IMR-90 (cell line): Measurements from ENCODE around the gene GCSH. TPM values are rescaled to one million over a fixed set of nuclear protein-coding genes. Genes with fewer than 3 reads are reported as not detected.

Experiments
- ATAC-seq: fragments of 200-7000 bp; cut with Tn5 transposase; 2 replicates; pipeline ENCODE4 v1.9.1; 2020; ENCODE audit warnings: low read depth, mild to moderate bottlenecking, moderate library complexity
- BruUV-seq: library from RNA; stranded (reverse); fragments of 400-500 nt; replicated peaks from 2 replicates; lab custom pipeline; 2021; lab: Mats Ljungman, UMichigan
- CTCF ChIA-PET: fragments of 300-600 bp; formaldehyde crosslinking; extraction: SDS; loops from one replicate; lab custom pipeline; 2021; ENCODE audit warnings: antibody characterized with exemption; lab: Yijun Ruan, JAX
- POLR2A ChIA-PET: fragments of 300-600 bp; sonication (Branson Sonifier 250); formaldehyde crosslinking; loops from one replicate; lab custom pipeline; 2022; ENCODE audit warnings: antibody characterized with exemption; ENCODE audit not compliant: unreplicated experiment; lab: Charles Lee
- DNase-seq: peaks from one replicate; pipeline ENCODE4 v3.0.0; 2013
- H2AFZ ChIP-seq: replicated peaks from 2 replicates; pipeline ENCODE3; 2013; ENCODE audit warnings: low read length, mild to moderate bottlenecking; ENCODE audit not compliant: poor library complexity
- H2AK5ac ChIP-seq: 2 replicates; pipeline ENCODE4 v1.6.1; 2013; ENCODE audit warnings: low read depth, low read length, inconsistent platforms
- H2AK9ac ChIP-seq: replicated peaks from 2 replicates; pipeline ENCODE3; 2013; ENCODE audit warnings: mild to moderate bottlenecking, low read depth, low read length, moderate library complexity; ENCODE audit not compliant: poor library complexity
- H2BK120ac ChIP-seq: 2 replicates; pipeline ENCODE4 v1.6.1; 2013; ENCODE audit warnings: low read depth, low read length, inconsistent platforms
- H2BK15ac ChIP-seq: 3 replicates; pipeline ENCODE4 v1.6.1; 2013; ENCODE audit warnings: low read depth, low read length, inconsistent platforms
- H2BK20ac ChIP-seq: 2 replicates; pipeline ENCODE4 v1.6.1; 2013; ENCODE audit warnings: low read depth, mild to moderate bottlenecking, inconsistent platforms, low read length, moderate library complexity
- H2BK5ac ChIP-seq: 2 replicates; pipeline ENCODE4 v1.6.1; 2013; ENCODE audit warnings: mild to moderate bottlenecking, low read depth, low read length, inconsistent platforms; ENCODE audit not compliant: poor library complexity, severe bottlenecking
- H3K14ac ChIP-seq: replicated peaks from 2 replicates; pipeline ENCODE4 v1.6.1; 2013; ENCODE audit warnings: low read depth, low read length, inconsistent platforms
- H3K18ac ChIP-seq: 2 replicates; pipeline ENCODE4 v1.6.1; 2013; ENCODE audit warnings: low read depth, low read length, control low read depth
- H3K23ac ChIP-seq: 2 replicates; pipeline ENCODE4 v1.6.1; 2013; ENCODE audit warnings: low read depth, low read length, inconsistent platforms
- H3K27ac ChIP-seq: 2 replicates; pipeline ENCODE4 v1.5.1; 2013; ENCODE audit warnings: mild to moderate bottlenecking, control low read depth, low read length; ENCODE audit not compliant: insufficient read depth
- H3K27me3 ChIP-seq: 2 replicates; pipeline ENCODE4 v1.6.1; 2013; ENCODE audit warnings: low read length; ENCODE audit not compliant: control insufficient read depth, insufficient read depth
- H3K36me3 ChIP-seq: 2 replicates; pipeline ENCODE4 v1.6.1; 2013; ENCODE audit warnings: low read length, mixed read lengths; ENCODE audit not compliant: control insufficient read depth, insufficient read depth
- H3K4ac ChIP-seq: 2 replicates; pipeline ENCODE4 v1.6.1; 2013; ENCODE audit warnings: low read depth, low read length, inconsistent platforms
- H3K4me1 ChIP-seq: 2 replicates; pipeline ENCODE4 v1.6.1; 2013; ENCODE audit warnings: low read length, mixed read lengths; ENCODE audit not compliant: control insufficient read depth, insufficient read depth
- H3K4me2 ChIP-seq: 2 replicates; pipeline ENCODE4 v1.6.1; 2013; ENCODE audit warnings: low read depth, mild to moderate bottlenecking, control low read depth, low read length, moderate library complexity
- H3K4me3 ChIP-seq: 2 replicates; pipeline ENCODE4 v1.5.1; 2013; ENCODE audit warnings: low read depth, mild to moderate bottlenecking, control low read depth, low read length, moderate library complexity; ENCODE audit not compliant: insufficient read depth
- H3K56ac ChIP-seq: 2 replicates; pipeline ENCODE4 v1.6.1; 2013; ENCODE audit warnings: low read length, inconsistent platforms; ENCODE audit not compliant: insufficient read depth; ENCODE audit errors: extremely low read depth
- H3K79me1 ChIP-seq, 2 experiments: 2 replicates each; pipeline ENCODE4 v1.6.1; 2013; ENCODE audit warnings: low read length in 2 of 2, inconsistent platforms in 1 of 2, low read depth in 1 of 2
- H3K9ac ChIP-seq: 2 replicates; pipeline ENCODE4 v1.6.1; 2013; ENCODE audit warnings: low read depth, low read length, control low read depth
- H3K9me1 ChIP-seq: 2 replicates; pipeline ENCODE4 v1.6.1; 2013; ENCODE audit warnings: low read length, inconsistent platforms; ENCODE audit not compliant: insufficient read depth
- H3K9me3 ChIP-seq: 2 replicates; pipeline ENCODE4 v1.6.1; 2013; ENCODE audit warnings: low read length; ENCODE audit not compliant: control insufficient read depth, insufficient read depth
- H4K20me1 ChIP-seq: 2 replicates; pipeline ENCODE4 v1.6.1; 2013; ENCODE audit warnings: low read length, inconsistent platforms; ENCODE audit not compliant: insufficient read depth
- H4K5ac ChIP-seq: 2 replicates; pipeline ENCODE4 v1.6.1; 2013; ENCODE audit warnings: mild to moderate bottlenecking, low read depth, low read length, control low read depth
- H4K8ac ChIP-seq, 2 experiments: 2 replicates each; pipeline ENCODE4 v1.6.1; 2013; ENCODE audit warnings: low read depth in 2 of 2, low read length in 2 of 2, control low read depth in 1 of 2, inconsistent platforms in 1 of 2
- H4K91ac ChIP-seq: 2 replicates; pipeline ENCODE4 v1.6.1; 2013; ENCODE audit warnings: low read depth, low read length, inconsistent platforms; ENCODE audit not compliant: insufficient read depth
- BHLHE40 ChIP-seq: fragments of 150-350 bp; IDR thresholded peaks from 2 replicates; pipeline ENCODE4 v1.6.1; 2016; ENCODE audit warnings: mild to moderate bottlenecking, low read depth, low read length
- CEBPB ChIP-seq: IDR thresholded peaks from 2 replicates; pipeline ENCODE4 v1.6.1; 2012; ENCODE audit warnings: low read depth, low read length, improper control_type of control experiment
- CHD1 ChIP-seq: IDR thresholded peaks from 2 replicates; pipeline ENCODE4 v1.6.1; 2012; ENCODE audit warnings: low read depth, low read length, improper control_type of control experiment
- CTCF ChIP-seq: conservative IDR thresholded peaks from 2 replicates; pipeline ENCODE4 v1.5.1; 2012; ENCODE audit warnings: mild to moderate bottlenecking, low read depth, low read length, improper control_type of control experiment
- ELK1 ChIP-seq: fragments of 150-350 bp; IDR thresholded peaks from 2 replicates; pipeline ENCODE4 v1.6.1; 2016; ENCODE audit warnings: low read depth, mild to moderate bottlenecking, low read length, moderate library complexity, borderline replicate concordance
- FOS ChIP-seq: fragments of 150-350 bp; IDR thresholded peaks from 2 replicates; pipeline ENCODE4 v1.6.1; 2016; ENCODE audit warnings: low read depth, low read length
- MAFK ChIP-seq: IDR thresholded peaks from 2 replicates; pipeline ENCODE4 v1.6.1; 2012; ENCODE audit warnings: low read depth, low read length, improper control_type of control experiment
- MAZ ChIP-seq: IDR thresholded peaks from 2 replicates; pipeline ENCODE4 v1.6.1; 2012; ENCODE audit warnings: low read depth, mild to moderate bottlenecking, low read length, improper control_type of control experiment, moderate library complexity, borderline replicate concordance
- MXI1 ChIP-seq: IDR thresholded peaks from 2 replicates; pipeline ENCODE4 v1.6.1; 2012; ENCODE audit warnings: low read depth, mild to moderate bottlenecking, low read length, moderate library complexity, borderline replicate concordance
- NFE2L2 ChIP-seq: fragments of 150-350 bp; IDR thresholded peaks from 2 replicates; pipeline ENCODE4 v1.6.1; 2016; ENCODE audit warnings: low read depth, mild to moderate bottlenecking, low read length
- POLR2A ChIP-seq: IDR thresholded peaks from 2 replicates; pipeline ENCODE4 v1.6.1; 2012; ENCODE audit warnings: mild to moderate bottlenecking, low read depth, low read length
- RAD21 ChIP-seq: IDR thresholded peaks from 2 replicates; pipeline ENCODE4 v1.6.1; 2012; ENCODE audit warnings: low read length, improper control_type of control experiment
- RCOR1 ChIP-seq: IDR thresholded peaks from 2 replicates; pipeline ENCODE4 v1.6.1; 2012; ENCODE audit warnings: mild to moderate bottlenecking, low read length, improper control_type of control experiment; ENCODE audit not compliant: insufficient replicate concordance
- RFX5 ChIP-seq: IDR thresholded peaks from 2 replicates; pipeline ENCODE4 v1.8.0; 2012; ENCODE audit warnings: low read depth, mild to moderate bottlenecking, low read length, moderate library complexity
- SMC3 ChIP-seq: fragments of 150-350 bp; IDR thresholded peaks from 2 replicates; pipeline ENCODE4 v1.6.1; 2016; ENCODE audit warnings: low read depth, mild to moderate bottlenecking, antibody characterized with exemption, low read length, moderate library complexity
- USF2 ChIP-seq: fragments of 150-350 bp; IDR thresholded peaks from 2 replicates; pipeline ENCODE4 v1.6.1; 2017; ENCODE audit warnings: mild to moderate bottlenecking, antibody characterized with exemption, low read length, low read depth
- dilution Hi-C: fragments of 300-500 bp; cut with HindIII; formaldehyde crosslinking; loops from one replicate; pipeline ENCODE4 v1.14.3; 2018; ENCODE audit warnings: low sequenced_read_pairs; ENCODE audit not compliant: unreplicated experiment
- in situ Hi-C: fragments of 300-500 bp; cut with MboI; formaldehyde crosslinking; loops from 3 replicates; pipeline ENCODE4 v1.14.3; 2019; ENCODE audit warnings: low sequenced_read_pairs, inconsistent platforms, mixed read lengths
- intact Hi-C: fragments of 100-400 bp; cut with micrococcal nuclease; formaldehyde crosslinking; loops from 2 replicates; pipeline ENCODE4 v1.10.0; 2022
- polyA plus RNA-seq, 3 experiments: library from polyadenylated mRNA; depleted of rRNA; stranded (reverse); fragments of >200 nt; gene quantifications; 2 replicates each; pipeline ENCODE4 v1.2.3, GENCODE V29; 2012; ENCODE audit warnings: low replicate concordance in 1 of 3
- total RNA-seq: library from RNA; depleted of rRNA; stranded (reverse); fragments of >200 nt; gene quantifications from 2 replicates; pipeline ENCODE4 v1.2.3, GENCODE V29; 2012

GCSH gene
- total and polyA plus RNA-seq, 2 of the 4 experiments (the other 2 are of a cell fraction), result 9.3 to 21.2 TPM

DNA sequence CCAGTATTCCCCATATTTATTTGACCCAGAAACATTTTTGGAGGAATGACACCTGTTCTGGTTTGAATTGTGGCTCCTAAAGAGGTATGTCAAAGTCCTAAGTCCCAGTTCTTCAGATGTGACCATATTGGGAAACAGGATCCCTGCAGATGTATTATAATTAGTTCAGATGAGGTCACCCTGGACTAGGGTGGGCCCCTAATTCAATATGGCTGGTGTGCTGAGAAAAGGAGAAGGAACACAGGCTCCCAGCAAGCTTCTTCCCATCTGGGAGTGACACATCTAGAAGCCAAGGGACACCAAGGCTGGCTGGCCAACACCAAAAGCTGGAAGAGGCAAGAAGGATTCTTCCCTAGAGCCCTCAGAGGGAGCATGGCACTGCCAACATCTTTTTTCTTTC is 3.8 kb upstream of the GCSH start:
- H3K4me2 ChIP-seq, result no peak overlapping the region
- no peak overlapping the region for H3K56ac ChIP-seq
- ChIA-PET POLR2A (no interaction called here), CTCF (no interaction called here)
- peaks cover 2 to 3% of the 10 kb centered on the region in 2 experiments; a peak in 2 of 4 replicates for H3K79me1 ChIP-seq
- H3K27me3 ChIP-seq, result no peaks in the 10 kb centered on the region; the same call in 1 of the 2 replicates
- no peak overlapping the region for H2BK15ac ChIP-seq
- no peak overlapping the region for H4K5ac ChIP-seq
- BruUV-seq, result no TSS peak
- H3K27ac ChIP-seq, result no peak overlapping the region
- no peak overlapping the region for H2BK120ac ChIP-seq
- TF ChIP-seq CEBPB (no peak), ELK1 (no peak), MAZ (no peak), CTCF (no peak), CHD1 (no peak), MXI1 (no peak), SMC3 (no peak), FOS (no peak), RCOR1 (no peak), USF2 (no peak), MAFK (no peak), RFX5 (no peak), POLR2A (no peak), NFE2L2 (no peak), RAD21 (no peak), BHLHE40 (no peak)
- dilution Hi-C loops (no loop called here), in situ Hi-C loops (no loop called here), intact Hi-C loops (loop anchor here (5.0 to 10.0 kb wide), 3 partner anchors 63 to 925 kb away; partner anchors contain the start of genes ATMIN and GAN)
- H3K4me3 ChIP-seq, result no peak overlapping the region
- no peaks in the 10 kb centered on the region for H4K20me1 ChIP-seq
- H3K9me1 ChIP-seq, result no peaks in the 10 kb centered on the region
- ATAC-seq (no peak), DNase-seq (no peak)
- H4K91ac ChIP-seq, result no peak overlapping the region
- H2BK20ac ChIP-seq, result no peak overlapping the region
- no peaks in the 10 kb centered on the region for H3K4me1 ChIP-seq
- H3K36me3 ChIP-seq, result no peaks in the 10 kb centered on the region
- H2BK5ac ChIP-seq, result no peak overlapping the region
- no peak overlapping the region for H3K9ac ChIP-seq
- H3K14ac ChIP-seq, result no peak overlapping the region
- no peak overlapping the region for H3K18ac ChIP-seq
- H2AK5ac ChIP-seq, result no peak overlapping the region
- H2AFZ ChIP-seq, result no peak overlapping the region
- H3K4ac ChIP-seq, result no peak overlapping the region
- H4K8ac ChIP-seq, result no peak overlapping the region
- H3K9me3 ChIP-seq, result no peaks in the 10 kb centered on the region
- H2AK9ac ChIP-seq, result no peak overlapping the region
- no peak overlapping the region for H3K23ac ChIP-seq
